Measurements from ENCODE around the gene TPBGL.

The TPBGL gene

GRCh38 chr11:75246006-75246670 is 5.6 kb downstream of the TPBGL start:
- DNase-seq (ENCODE audit: low spot score), result no peak

- DNase-seq (ENCODE audit: low spot score), result no peak
Observed at GRCh38 chr11:75246671-75247350, 6.2 kb downstream of the TPBGL start.

- no peak for DNase-seq (ENCODE audit: low spot score)
Observed at GRCh38 chr11:75248924-75249256, 8.3 kb downstream of the TPBGL start.

- no peak for DNase-seq (ENCODE audit: low spot score)
Observed at GRCh38 chr11:75249704-75250103, 9.1 kb downstream of the TPBGL start.

- DNase-seq (ENCODE audit: low spot score), result no peak
Observed at GRCh38 chr11:75254326-75254725, 13.8 kb downstream of the TPBGL start.

GRCh38 chr11:75260396-75261170 is 20.0 kb downstream of the TPBGL start:
- DNase-seq (ENCODE audit: low spot score), result no peak

- DNase-seq (ENCODE audit: low spot score), result no peak
Observed at GRCh38 chr11:75261902-75262361, 21.4 kb downstream of the TPBGL start.

- no peak for DNase-seq (ENCODE audit: low spot score)
Observed at GRCh38 chr11:75262436-75262835, 21.9 kb downstream of the TPBGL start.

GRCh38 chr11:75262961-75263852 is 22.6 kb downstream of the TPBGL start:
- no peak for DNase-seq (ENCODE audit: low spot score)

- no peak for DNase-seq (ENCODE audit: low spot score)
Observed at GRCh38 chr11:75263944-75264349, 23.4 kb downstream of the TPBGL start.

GRCh38 chr11:75264356-75264755 is 23.8 kb downstream of the TPBGL start:
- DNase-seq (ENCODE audit: low spot score), result no peak

GRCh38 chr11:75264971-75265370 is 24.4 kb downstream of the TPBGL start:
- DNase-seq (ENCODE audit: low spot score), result no peak

GRCh38 chr11:75265851-75266531 is 25.4 kb downstream of the TPBGL start:
- no peak for DNase-seq (ENCODE audit: low spot score)

- no peak for DNase-seq (ENCODE audit: low spot score)
Observed at GRCh38 chr11:75267171-75267970, 26.8 kb downstream of the TPBGL start.

- no peak for DNase-seq (ENCODE audit: low spot score)
Observed at GRCh38 chr11:75268626-75269366, 28.2 kb downstream of the TPBGL start.

- DNase-seq (ENCODE audit: low spot score), result no peak
Observed at GRCh38 chr11:75269367-75269660, 28.7 kb downstream of the TPBGL start.

GRCh38 chr11:75269896-75270295 is 29.3 kb downstream of the TPBGL start:
- DNase-seq (ENCODE audit: low spot score), result no peak

GRCh38 chr11:75270896-75271418 is 30.4 kb downstream of the TPBGL start:
- DNase-seq (ENCODE audit: low spot score), result no peak

GRCh38 chr11:75271730-75272129 is 31.2 kb downstream of the TPBGL start:
- DNase-seq (ENCODE audit: low spot score), result no peak

- DNase-seq (ENCODE audit: low spot score), result no peak
Observed at GRCh38 chr11:75272391-75272790, 31.8 kb downstream of the TPBGL start.

Data from putamen (tissue), 1 donor.